IMR-90 (cell line): Measurements from ENCODE around the gene CYRIA. TPM values are rescaled to one million over a fixed set of nuclear protein-coding genes. Genes with fewer than 3 reads are reported as not detected.

Source experiments
- ATAC-seq: fragments of 200-7000 bp; cut with Tn5 transposase; 2 replicates; pipeline ENCODE4 v1.9.1; 2020; ENCODE audit warnings: low read depth, mild to moderate bottlenecking, moderate library complexity
- BruUV-seq: library from RNA; stranded (reverse); fragments of 400-500 nt; replicated peaks from 2 replicates; lab custom pipeline; 2021; lab: Mats Ljungman, UMichigan
- CTCF ChIA-PET: fragments of 300-600 bp; formaldehyde crosslinking; extraction: SDS; loops from one replicate; lab custom pipeline; 2021; ENCODE audit warnings: antibody characterized with exemption; lab: Yijun Ruan, JAX
- POLR2A ChIA-PET: fragments of 300-600 bp; sonication (Branson Sonifier 250); formaldehyde crosslinking; loops from one replicate; lab custom pipeline; 2022; ENCODE audit warnings: antibody characterized with exemption; ENCODE audit not compliant: unreplicated experiment; lab: Charles Lee
- DNase-seq: peaks from one replicate; pipeline ENCODE4 v3.0.0; 2013
- H2AFZ ChIP-seq: replicated peaks from 2 replicates; pipeline ENCODE3; 2013; ENCODE audit warnings: low read length, mild to moderate bottlenecking; ENCODE audit not compliant: poor library complexity
- H2AK5ac ChIP-seq: 2 replicates; pipeline ENCODE4 v1.6.1; 2013; ENCODE audit warnings: low read depth, low read length, inconsistent platforms
- H2AK9ac ChIP-seq: replicated peaks from 2 replicates; pipeline ENCODE3; 2013; ENCODE audit warnings: mild to moderate bottlenecking, low read depth, low read length, moderate library complexity; ENCODE audit not compliant: poor library complexity
- H2BK120ac ChIP-seq: 2 replicates; pipeline ENCODE4 v1.6.1; 2013; ENCODE audit warnings: low read depth, low read length, inconsistent platforms
- H2BK15ac ChIP-seq: 3 replicates; pipeline ENCODE4 v1.6.1; 2013; ENCODE audit warnings: low read depth, low read length, inconsistent platforms
- H2BK20ac ChIP-seq: 2 replicates; pipeline ENCODE4 v1.6.1; 2013; ENCODE audit warnings: low read depth, mild to moderate bottlenecking, inconsistent platforms, low read length, moderate library complexity
- H2BK5ac ChIP-seq: 2 replicates; pipeline ENCODE4 v1.6.1; 2013; ENCODE audit warnings: mild to moderate bottlenecking, low read depth, low read length, inconsistent platforms; ENCODE audit not compliant: poor library complexity, severe bottlenecking
- H3K14ac ChIP-seq: replicated peaks from 2 replicates; pipeline ENCODE4 v1.6.1; 2013; ENCODE audit warnings: low read depth, low read length, inconsistent platforms
- H3K18ac ChIP-seq: 2 replicates; pipeline ENCODE4 v1.6.1; 2013; ENCODE audit warnings: low read depth, low read length, control low read depth
- H3K23ac ChIP-seq: 2 replicates; pipeline ENCODE4 v1.6.1; 2013; ENCODE audit warnings: low read depth, low read length, inconsistent platforms
- H3K27ac ChIP-seq: 2 replicates; pipeline ENCODE4 v1.5.1; 2013; ENCODE audit warnings: mild to moderate bottlenecking, control low read depth, low read length; ENCODE audit not compliant: insufficient read depth
- H3K27me3 ChIP-seq: 2 replicates; pipeline ENCODE4 v1.6.1; 2013; ENCODE audit warnings: low read length; ENCODE audit not compliant: control insufficient read depth, insufficient read depth
- H3K36me3 ChIP-seq: 2 replicates; pipeline ENCODE4 v1.6.1; 2013; ENCODE audit warnings: low read length, mixed read lengths; ENCODE audit not compliant: control insufficient read depth, insufficient read depth
- H3K4ac ChIP-seq: 2 replicates; pipeline ENCODE4 v1.6.1; 2013; ENCODE audit warnings: low read depth, low read length, inconsistent platforms
- H3K4me1 ChIP-seq: 2 replicates; pipeline ENCODE4 v1.6.1; 2013; ENCODE audit warnings: low read length, mixed read lengths; ENCODE audit not compliant: control insufficient read depth, insufficient read depth
- H3K4me2 ChIP-seq: 2 replicates; pipeline ENCODE4 v1.6.1; 2013; ENCODE audit warnings: low read depth, mild to moderate bottlenecking, control low read depth, low read length, moderate library complexity
- H3K4me3 ChIP-seq: 2 replicates; pipeline ENCODE4 v1.5.1; 2013; ENCODE audit warnings: low read depth, mild to moderate bottlenecking, control low read depth, low read length, moderate library complexity; ENCODE audit not compliant: insufficient read depth
- H3K56ac ChIP-seq: 2 replicates; pipeline ENCODE4 v1.6.1; 2013; ENCODE audit warnings: low read length, inconsistent platforms; ENCODE audit not compliant: insufficient read depth; ENCODE audit errors: extremely low read depth
- H3K79me1 ChIP-seq, 2 experiments: 2 replicates each; pipeline ENCODE4 v1.6.1; 2013; ENCODE audit warnings: low read length in 2 of 2, inconsistent platforms in 1 of 2, low read depth in 1 of 2
- H3K9ac ChIP-seq: 2 replicates; pipeline ENCODE4 v1.6.1; 2013; ENCODE audit warnings: low read depth, low read length, control low read depth
- H3K9me1 ChIP-seq: 2 replicates; pipeline ENCODE4 v1.6.1; 2013; ENCODE audit warnings: low read length, inconsistent platforms; ENCODE audit not compliant: insufficient read depth
- H3K9me3 ChIP-seq: 2 replicates; pipeline ENCODE4 v1.6.1; 2013; ENCODE audit warnings: low read length; ENCODE audit not compliant: control insufficient read depth, insufficient read depth
- H4K20me1 ChIP-seq: 2 replicates; pipeline ENCODE4 v1.6.1; 2013; ENCODE audit warnings: low read length, inconsistent platforms; ENCODE audit not compliant: insufficient read depth
- H4K5ac ChIP-seq: 2 replicates; pipeline ENCODE4 v1.6.1; 2013; ENCODE audit warnings: mild to moderate bottlenecking, low read depth, low read length, control low read depth
- H4K8ac ChIP-seq, 2 experiments: 2 replicates each; pipeline ENCODE4 v1.6.1; 2013; ENCODE audit warnings: low read depth in 2 of 2, low read length in 2 of 2, control low read depth in 1 of 2, inconsistent platforms in 1 of 2
- H4K91ac ChIP-seq: 2 replicates; pipeline ENCODE4 v1.6.1; 2013; ENCODE audit warnings: low read depth, low read length, inconsistent platforms; ENCODE audit not compliant: insufficient read depth
- BHLHE40 ChIP-seq: fragments of 150-350 bp; IDR thresholded peaks from 2 replicates; pipeline ENCODE4 v1.6.1; 2016; ENCODE audit warnings: mild to moderate bottlenecking, low read depth, low read length
- CEBPB ChIP-seq: IDR thresholded peaks from 2 replicates; pipeline ENCODE4 v1.6.1; 2012; ENCODE audit warnings: low read depth, low read length, improper control_type of control experiment
- CHD1 ChIP-seq: IDR thresholded peaks from 2 replicates; pipeline ENCODE4 v1.6.1; 2012; ENCODE audit warnings: low read depth, low read length, improper control_type of control experiment
- CTCF ChIP-seq: conservative IDR thresholded peaks from 2 replicates; pipeline ENCODE4 v1.5.1; 2012; ENCODE audit warnings: mild to moderate bottlenecking, low read depth, low read length, improper control_type of control experiment
- ELK1 ChIP-seq: fragments of 150-350 bp; IDR thresholded peaks from 2 replicates; pipeline ENCODE4 v1.6.1; 2016; ENCODE audit warnings: low read depth, mild to moderate bottlenecking, low read length, moderate library complexity, borderline replicate concordance
- FOS ChIP-seq: fragments of 150-350 bp; IDR thresholded peaks from 2 replicates; pipeline ENCODE4 v1.6.1; 2016; ENCODE audit warnings: low read depth, low read length
- MAFK ChIP-seq: IDR thresholded peaks from 2 replicates; pipeline ENCODE4 v1.6.1; 2012; ENCODE audit warnings: low read depth, low read length, improper control_type of control experiment
- MAZ ChIP-seq: IDR thresholded peaks from 2 replicates; pipeline ENCODE4 v1.6.1; 2012; ENCODE audit warnings: low read depth, mild to moderate bottlenecking, low read length, improper control_type of control experiment, moderate library complexity, borderline replicate concordance
- MXI1 ChIP-seq: IDR thresholded peaks from 2 replicates; pipeline ENCODE4 v1.6.1; 2012; ENCODE audit warnings: low read depth, mild to moderate bottlenecking, low read length, moderate library complexity, borderline replicate concordance
- NFE2L2 ChIP-seq: fragments of 150-350 bp; IDR thresholded peaks from 2 replicates; pipeline ENCODE4 v1.6.1; 2016; ENCODE audit warnings: low read depth, mild to moderate bottlenecking, low read length
- POLR2A ChIP-seq: IDR thresholded peaks from 2 replicates; pipeline ENCODE4 v1.6.1; 2012; ENCODE audit warnings: mild to moderate bottlenecking, low read depth, low read length
- RAD21 ChIP-seq: IDR thresholded peaks from 2 replicates; pipeline ENCODE4 v1.6.1; 2012; ENCODE audit warnings: low read length, improper control_type of control experiment
- RCOR1 ChIP-seq: IDR thresholded peaks from 2 replicates; pipeline ENCODE4 v1.6.1; 2012; ENCODE audit warnings: mild to moderate bottlenecking, low read length, improper control_type of control experiment; ENCODE audit not compliant: insufficient replicate concordance
- RFX5 ChIP-seq: IDR thresholded peaks from 2 replicates; pipeline ENCODE4 v1.8.0; 2012; ENCODE audit warnings: low read depth, mild to moderate bottlenecking, low read length, moderate library complexity
- SMC3 ChIP-seq: fragments of 150-350 bp; IDR thresholded peaks from 2 replicates; pipeline ENCODE4 v1.6.1; 2016; ENCODE audit warnings: low read depth, mild to moderate bottlenecking, antibody characterized with exemption, low read length, moderate library complexity
- WGBS, 2 experiments: methylation state at CpG; one replicate each; pipeline versions ENCODE4 v1.1.5 to v1.1.7; 2013; ENCODE audit warnings: missing lambda C conversion rate in 2 of 2; ENCODE audit not compliant: insufficient read length in 1 of 2; ENCODE audit errors: extremely low coverage in 2 of 2; 5-methylcytosine and 5-hydroxymethylcytosine counted together
- dilution Hi-C: fragments of 300-500 bp; cut with HindIII; formaldehyde crosslinking; loops from one replicate; pipeline ENCODE4 v1.14.3; 2018; ENCODE audit warnings: low sequenced_read_pairs; ENCODE audit not compliant: unreplicated experiment
- in situ Hi-C: fragments of 300-500 bp; cut with MboI; formaldehyde crosslinking; loops from 3 replicates; pipeline ENCODE4 v1.14.3; 2019; ENCODE audit warnings: low sequenced_read_pairs, inconsistent platforms, mixed read lengths
- intact Hi-C: fragments of 100-400 bp; cut with micrococcal nuclease; formaldehyde crosslinking; loops from 2 replicates; pipeline ENCODE4 v1.10.0; 2022
- polyA plus RNA-seq, 3 experiments: library from polyadenylated mRNA; depleted of rRNA; stranded (reverse); fragments of >200 nt; gene quantifications; 2 replicates each; pipeline ENCODE4 v1.2.3, GENCODE V29; 2012; ENCODE audit warnings: low replicate concordance in 1 of 3
- total RNA-seq: library from RNA; depleted of rRNA; stranded (reverse); fragments of >200 nt; gene quantifications from 2 replicates; pipeline ENCODE4 v1.2.3, GENCODE V29; 2012
- TF ChIP-seq, protein P1 (sequence below): fragments of 150-350 bp; IDR thresholded peaks from 2 replicates; pipeline ENCODE4 v1.6.1; 2017; ENCODE audit warnings: mild to moderate bottlenecking, antibody characterized with exemption, low read length, low read depth

Gene CYRIA
- total and polyA plus RNA-seq, 2 of the 4 experiments (the other 2 are of a cell fraction) = 1.7 to 3.8 TPM

DNA sequence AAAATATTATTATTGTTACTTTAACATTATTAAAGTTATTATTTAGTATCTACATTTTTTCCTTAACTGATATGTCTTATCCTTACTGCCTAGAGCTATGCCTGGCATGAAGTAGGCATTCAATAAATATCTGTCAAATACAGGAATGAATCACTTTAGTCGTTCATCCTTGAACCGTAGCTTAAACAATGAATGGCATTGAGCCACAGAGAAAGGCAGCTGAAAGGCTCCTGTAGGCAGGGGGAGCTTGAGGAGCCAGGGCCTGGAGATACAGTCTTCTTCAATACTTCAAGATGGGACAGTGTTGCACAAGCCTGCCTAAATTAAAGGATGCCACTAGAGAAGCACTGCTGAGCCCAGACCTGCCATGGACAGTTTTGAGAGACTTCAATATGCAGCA lies 22.5 kb downstream of the CYRIA start:
- DNase-seq = no peak
- Histone ChIP-seq H2BK20ac (no peak overlapping the region), H3K14ac (no peak overlapping the region), H2BK15ac (no peak overlapping the region), H3K4me3 (no peak overlapping the region), H4K20me1 (no peaks in the 10 kb centered on the region), H3K9me3 (no peaks in the 10 kb centered on the region), H3K9me1 (peaks cover 2% of the 10 kb centered on the region; the same call in 1 of the 2 replicates), H3K23ac (no peak overlapping the region), H3K79me1 (no peaks in the 10 kb centered on the region), H2BK120ac (no peak overlapping the region), H3K9ac (no peak overlapping the region), H2BK5ac (no peak overlapping the region), H2AK5ac (no peak overlapping the region), H3K18ac (no peak overlapping the region), H4K5ac (no peak overlapping the region), H2AK9ac (no peak overlapping the region), H4K91ac (no peak overlapping the region), H3K36me3 (0 out of 2 replicates have a peak, but pooled peaks cover 1% of the 10 kb centered on the region), H3K27me3 (no peaks in the 10 kb centered on the region), H2AFZ (no peak overlapping the region), H3K27ac (no peak overlapping the region), H3K4me2 (no peak overlapping the region), H4K8ac (no peak overlapping the region), H3K4ac (no peak overlapping the region), H3K4me1 (peaks cover 3% of the 10 kb centered on the region; the same call in 1 of the 2 replicates), H3K56ac (no peak overlapping the region)
- CTCF ChIA-PET = no interaction called here
- intact Hi-C loops = no loop called here
- BruUV-seq = no TSS peak
- POLR2A ChIA-PET = no interaction called here
- TF ChIP-seq MXI1 = no peak
- no peak for TF ChIP-seq MAZ
- TF ChIP-seq RCOR1 = no peak
- TF ChIP-seq CHD1 = no peak
- TF ChIP-seq, protein P1, sequence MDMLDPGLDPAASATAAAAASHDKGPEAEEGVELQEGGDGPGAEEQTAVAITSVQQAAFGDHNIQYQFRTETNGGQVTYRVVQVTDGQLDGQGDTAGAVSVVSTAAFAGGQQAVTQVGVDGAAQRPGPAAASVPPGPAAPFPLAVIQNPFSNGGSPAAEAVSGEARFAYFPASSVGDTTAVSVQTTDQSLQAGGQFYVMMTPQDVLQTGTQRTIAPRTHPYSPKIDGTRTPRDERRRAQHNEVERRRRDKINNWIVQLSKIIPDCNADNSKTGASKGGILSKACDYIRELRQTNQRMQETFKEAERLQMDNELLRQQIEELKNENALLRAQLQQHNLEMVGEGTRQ = no peak
- no peak for TF ChIP-seq BHLHE40
- no peak for TF ChIP-seq NFE2L2
- no peak for TF ChIP-seq MAFK
- no peak for TF ChIP-seq ELK1
- no peak for TF ChIP-seq RAD21
- TF ChIP-seq POLR2A = no peak
- TF ChIP-seq SMC3 = no peak
- no peak for TF ChIP-seq FOS
- TF ChIP-seq RFX5 = no peak
- TF ChIP-seq CTCF = no peak
- TF ChIP-seq CEBPB = no peak
- WGBS, 2 experiments = no CpG with 5 or more reads among the region's 2 CpGs
- dilution Hi-C loops = no loop called here
- no peak for ATAC-seq
- in situ Hi-C loops = no loop called here
